K562 (cell line): ENCODE data around the gene KIF5A. TPM values are rescaled to one million over a fixed set of nuclear protein-coding genes. Genes with fewer than 3 reads are reported as not detected.

ENCODE experiments used
- ATAC-seq: fragments of 200-7000 bp; cut with Tn5 transposase; 3 replicates; pipeline ENCODE4 v1.9.1; 2020; ENCODE audit warnings: moderate library complexity
- BruUV-seq: library from RNA; stranded (reverse); fragments of 400-500 nt; replicated peaks from 2 replicates; lab custom pipeline; 2021; lab: Mats Ljungman, UMichigan
- CTCF ChIA-PET: fragments of 300-600 bp; formaldehyde crosslinking; extraction: SDS; loops from one replicate; lab custom pipeline; 2021; ENCODE audit warnings: low intra/inter-chr PET ratio; lab: Yijun Ruan, JAX
- POLR2A ChIA-PET: fragments of 300-600, 350-650 bp; sonication (Branson Sonifier 250); formaldehyde crosslinking; extraction: SDS; loops from one replicate; lab custom pipeline; 2021; ENCODE audit warnings: antibody characterized with exemption, inconsistent platforms; lab: Yijun Ruan, JAX
- DNase-seq, 4 experiments: peaks; one replicate each; pipeline versions ENCODE4 v3.0.0 to v3.0.0-alpha.2; 2011 to 2018; ENCODE audit warnings: low spot score in 3 of 4, mixed read lengths in 3 of 4; ENCODE audit errors: extremely low read depth in 1 of 4
- FAIRE-seq: peaks from 2 replicates; lab custom pipeline; 2011; peaks lifted over from hg19 to GRCh38; lab: Jason Lieb, UNC
- H2AFZ ChIP-seq: 2 replicates; pipeline ENCODE4 v1.6.0; 2011; ENCODE audit warnings: low read depth, low read length, control low read depth, inconsistent platforms
- H3K27ac ChIP-seq: fragments of 200-600 bp; 3 replicates; pipeline ENCODE4 v1.8.0; 2011; ENCODE audit warnings: low read depth, mild to moderate bottlenecking, control low read depth, inconsistent platforms, low read length, moderate library complexity, mixed read lengths; ENCODE audit errors: extremely low read depth
- H3K27me3 ChIP-seq, 2 experiments: fragments of 300-600 bp in 1 of 2; 2 replicates in 1 of 2; 3 replicates in 1 of 2; pipeline versions ENCODE4 v1.6.0 to v1.8.0; 2011; ENCODE audit warnings: inconsistent platforms in 2 of 2, low read length in 2 of 2, mild to moderate bottlenecking in 1 of 2, mixed read lengths in 1 of 2, moderate library complexity in 1 of 2; ENCODE audit not compliant: control insufficient read depth in 2 of 2, insufficient read depth in 2 of 2
- H3K36me3 ChIP-seq: fragments of 300-600 bp; 3 replicates; pipeline ENCODE4 v1.8.0; 2011; ENCODE audit warnings: mild to moderate bottlenecking, low read length, inconsistent platforms; ENCODE audit not compliant: control insufficient read depth, insufficient read depth
- H3K4me1 ChIP-seq, 2 experiments: fragments of 200-600 bp in 1 of 2; replicated peaks in 1 of 2; 2 replicates in 1 of 2; 3 replicates in 1 of 2; pipeline versions ENCODE4 v1.5.1 to v1.8.0; 2011; ENCODE audit warnings: inconsistent platforms in 2 of 2, low read length in 2 of 2, mild to moderate bottlenecking in 1 of 2, mixed read lengths in 1 of 2, moderate library complexity in 1 of 2; ENCODE audit not compliant: control insufficient read depth in 2 of 2, insufficient read depth in 2 of 2
- H3K4me2 ChIP-seq: 2 replicates; pipeline ENCODE4 v1.6.1; 2011; ENCODE audit warnings: low read length, control low read depth, inconsistent platforms, mixed read lengths; ENCODE audit not compliant: insufficient read depth
- H3K4me3 ChIP-seq: fragments of 200-600 bp; sonication (generic), shearing (Covaris generic); 2 replicates; pipeline ENCODE4 v1.5.1; 2016; ENCODE audit warnings: control low read depth, inconsistent platforms
- H3K79me2 ChIP-seq: fragments of 200-600 bp; 3 replicates; pipeline ENCODE4 v1.8.0; 2011; ENCODE audit warnings: low read length, inconsistent platforms; ENCODE audit not compliant: control insufficient read depth, insufficient read depth
- H3K9ac ChIP-seq, 2 experiments: 2 replicates each; pipeline versions ENCODE4 v1.6.0 to v1.6.1; 2011; ENCODE audit warnings: low read depth in 2 of 2, low read length in 2 of 2, control low read depth in 1 of 2, inconsistent platforms in 1 of 2, mild to moderate bottlenecking in 1 of 2, mixed read lengths in 1 of 2; ENCODE audit not compliant: insufficient read depth in 1 of 2
- H3K9me1 ChIP-seq: one replicate; pipeline ENCODE4 v1.6.0; 2011; ENCODE audit warnings: inconsistent platforms, mild to moderate bottlenecking, low read length, moderate library complexity; ENCODE audit not compliant: control insufficient read depth, insufficient read depth
- H3K9me3 ChIP-seq: replicated peaks from 2 replicates; pipeline ENCODE4 v1.5.1; 2011; ENCODE audit warnings: low read depth, low read length, inconsistent platforms; ENCODE audit not compliant: control insufficient read depth, insufficient read depth
- H4K20me1 ChIP-seq: replicated peaks from 2 replicates; pipeline ENCODE4 v1.6.1; 2011; ENCODE audit warnings: low read length, inconsistent platforms, mixed read lengths; ENCODE audit not compliant: control insufficient read depth, insufficient read depth
- ADNP ChIP-seq: fragments of 200-800 bp; sonication (Bioruptor generic); IDR thresholded peaks from 2 replicates; pipeline ENCODE4 v1.6.1; 2016; ENCODE audit warnings: missing genetic modification characterization, missing compliant biosample characterization
- FOXM1 ChIP-seq, 2 experiments: fragments of 450-650 bp in 1 of 2; sonication (generic) in 1 of 2; formaldehyde crosslinking in 1 of 2; IDR thresholded peaks; 2 replicates each; pipeline versions ENCODE4 v1.6.1 to v1.9.0; 2017 to 2022; ENCODE audit warnings: low read depth in 2 of 2, mild to moderate bottlenecking in 2 of 2, missing genetic modification reagents in 1 of 2, moderate library complexity in 1 of 2
- HNRNPH1 ChIP-seq: fragments of 200-400 bp; formaldehyde crosslinking; optimal IDR thresholded peaks from 2 replicates; pipeline ENCODE3; 2017; ENCODE audit warnings: low read depth, mild to moderate bottlenecking, low read length, moderate library complexity
- NFXL1 ChIP-seq: fragments of 450-650 bp; formaldehyde crosslinking; IDR thresholded peaks from 2 replicates; pipeline ENCODE4 v1.4.0; 2021; ENCODE audit warnings: mild to moderate bottlenecking
- POLR2AphosphoS5 ChIP-seq: IDR thresholded peaks from 2 replicates; pipeline ENCODE4 v1.6.1; 2011; ENCODE audit warnings: mild to moderate bottlenecking, low read depth, low read length, moderate library complexity; ENCODE audit not compliant: control insufficient read depth, insufficient read depth
- POU5F1 ChIP-seq: fragments of 150-350 bp; IDR thresholded peaks from 2 replicates; pipeline ENCODE4 v1.6.1; 2014; ENCODE audit warnings: borderline replicate concordance, low read length, low read depth, mild to moderate bottlenecking; ENCODE audit not compliant: partially characterized antibody
- PTRF ChIP-seq: fragments of 450-650 bp; IDR thresholded peaks from 2 replicates; pipeline ENCODE4 v1.6.1; 2016; ENCODE audit warnings: mild to moderate bottlenecking, missing genetic modification characterization, missing compliant biosample characterization
- RB1 ChIP-seq: fragments of 450-650 bp; IDR thresholded peaks from 2 replicates; pipeline ENCODE4 v1.6.1; 2017; ENCODE audit warnings: low read depth, mild to moderate bottlenecking
- SIN3A ChIP-seq, 2 experiments: fragments of 150-350 bp in 1 of 2; IDR thresholded peaks; 2 replicates each; pipeline ENCODE4 v1.6.1; 2011 to 2016; ENCODE audit warnings: borderline replicate concordance in 2 of 2, low read depth in 2 of 2, low read length in 2 of 2, mild to moderate bottlenecking in 2 of 2, moderate library complexity in 2 of 2; ENCODE audit not compliant: control insufficient read depth in 1 of 2
- ZC3H11A ChIP-seq: IDR thresholded peaks from 2 replicates; pipeline ENCODE4 v1.6.1; 2012; ENCODE audit warnings: low read depth, low read length, improper control_type of control experiment
- ZNF124 ChIP-seq: sonication (generic); formaldehyde crosslinking; IDR thresholded peaks from 2 replicates; pipeline ENCODE4 v1.8.1; 2022; ENCODE audit warnings: missing genetic modification reagents
- ZNF143 ChIP-seq: sonication (generic); formaldehyde crosslinking; IDR thresholded peaks from 2 replicates; pipeline ENCODE4 v1.9.0; 2022; ENCODE audit warnings: mild to moderate bottlenecking, missing genetic modification reagents
- ZNF263 ChIP-seq: sonication (generic); formaldehyde crosslinking; IDR thresholded peaks from 2 replicates; pipeline ENCODE4 v1.8.0; 2022; ENCODE audit warnings: mild to moderate bottlenecking, missing genetic modification reagents, borderline replicate concordance
- ZNF584 ChIP-seq: fragments of 200-800 bp; sonication (Bioruptor generic); IDR thresholded peaks from 2 replicates; pipeline ENCODE4 v1.6.1; 2016; ENCODE audit warnings: low read depth, mild to moderate bottlenecking, missing genetic modification characterization, missing compliant biosample characterization
- ZNF609 ChIP-seq: sonication (generic); formaldehyde crosslinking; IDR thresholded peaks from 2 replicates; pipeline ENCODE4 v1.8.1; 2023; ENCODE audit warnings: missing genetic modification reagents, mild to moderate bottlenecking, borderline replicate concordance
- ZNF76 ChIP-seq: fragments of 250-450 bp; sonication (Bioruptor Pico); IDR thresholded peaks from 2 replicates; pipeline ENCODE4 v1.4.0; 2020; ENCODE audit warnings: mild to moderate bottlenecking, moderate library complexity, borderline replicate concordance
- WGBS: fragments of 100-300 bp; shearing (Covaris generic); methylation state at CpG from one replicate; pipeline ENCODE4 v1.1.6; 2016; ENCODE audit warnings: low coverage, mixed read lengths; ENCODE audit not compliant: insufficient coverage; ENCODE audit errors: missing lambda C conversion rate; 5-methylcytosine and 5-hydroxymethylcytosine counted together
- in situ Hi-C: fragments of 300-500 bp; cut with MboI; formaldehyde crosslinking; loops from 4 replicates; pipeline ENCODE4 v1.15.0; 2018; ENCODE audit warnings: inconsistent platforms, mixed read lengths
- intact Hi-C: fragments of 100-400 bp; cut with micrococcal nuclease; formaldehyde crosslinking; loops from 2 replicates; pipeline ENCODE4 v1.14.2; 2022
- polyA plus RNA-seq, 8 experiments: library from polyadenylated mRNA; depleted of rRNA in 4 of 8; stranded (reverse) in 5 of 8; unstranded in 3 of 8; fragments of >200 nt; fragmentation: Nextera tagmentation in 2 of 8; fragmentation: Illumina TruSeq in 1 of 8; extraction: Ambion mirVana in 2 of 8; extraction: Trizol in 1 of 8; gene quantifications; 2 replicates each; pipeline versions ENCODE4 v1.2.1 to v1.2.3, GENCODE V29; 2011 to 2014; ENCODE audit warnings: inconsistent platforms in 1 of 8, missing spikeins in 1 of 8
- total RNA-seq, 7 experiments: library from RNA; depleted of rRNA in 6 of 7; stranded (reverse); fragments of >200 nt in 6 of 7; fragmentation: Illumina TruSeq in 2 of 7; extraction: Trizol in 2 of 7; gene quantifications; 2 replicates each; pipeline versions ENCODE4 v1.2.1 to v1.2.3, GENCODE V29; 2011 to 2021; ENCODE audit warnings: low replicate concordance in 1 of 7

KIF5A gene
- total and polyA plus RNA-seq, 9 of the 15 experiments (the other 6 are each of a cell fraction or from before 2014, with no cell fraction given), result 3.4 to 17.7 (median 8.0) TPM

GRCh38 chr12:57563358-57563757 is 13.5 kb downstream of the KIF5A start:
- H2AFZ ChIP-seq, result no peak overlapping the region
- TF ChIP-seq FOXM1 (IDR thresholded peaks at IDR 0.05; ENCODE audit: low read depth) (no peak), FOXM1 (CRISPR knock-in tag; IDR thresholded peaks at IDR 0.05; ENCODE audit: low read depth) (no peak), ZNF584 (CRISPR knock-in tag) (no peak), HNRNPH1 (no peak), ADNP (tag) (no peak), SIN3A (IDR thresholded peaks at IDR 0.05; ENCODE audit: borderline replicate concordance in 2 of 2, control insufficient read depth in 1 of 2, low read depth in 2 of 2, low read length in 2 of 2) (no peak), NFXL1 (CRISPR knock-in tag) (no peak), POLR2AphosphoS5 (no peak), ZNF263 (CRISPR knock-in tag) (no peak), ZNF76 (CRISPR knock-in tag) (no peak), ZNF609 (no peak), POU5F1 (no peak), RB1 (no peak), ZNF124 (CRISPR knock-in tag) (no peak), ZC3H11A (no peak), PTRF (tag) (no peak), ZNF143 (CRISPR knock-in tag) (no peak)

More at GRCh38 chr12:57563358-57563757, 13.5 kb downstream of the KIF5A start:
- Histone ChIP-seq H3K4me1 (peaks cover 2 to 10% of the 10 kb centered on the region in 2 experiments; a peak in 2 of 5 replicates), H3K4me3 (no peak overlapping the region), H3K9me1 (no peaks in the 10 kb centered on the region), H3K4me2 (no peak overlapping the region), H4K20me1 (no peaks in the 10 kb centered on the region), H3K36me3 (peaks cover 21% of the 10 kb centered on the region; the same call in 2 of the 3 replicates), H3K9me3 (no peaks in the 10 kb centered on the region), H3K27ac (no peak overlapping the region), H3K9ac (no peak overlapping the region), H3K27me3 (no peaks in the 10 kb centered on the region), H3K79me2 (peaks cover 11% of the 10 kb centered on the region; the same call in 1 of the 3 replicates)
- intact Hi-C loops (no loop called here), in situ Hi-C loops (no loop called here)
- 50% methylated on average over 4 of the region's 4 CpGs for WGBS
- CTCF ChIA-PET, result no interaction called here
- POLR2A ChIA-PET, result interaction anchor here (2.5 kb wide), 1 partner anchor 10 kb away, joined by 16 read pairs; no protein-coding TSS in a partner anchor
- FAIRE-seq, result no peak
- BruUV-seq, result no TSS peak
- DNase-seq, result no peak
- no peak for ATAC-seq
